CD8-positive, alpha-beta memory T cell (primary cell): ENCODE results near the gene PABPN1L. TPM values are rescaled to one million over a fixed set of nuclear protein-coding genes. Genes with fewer than 3 reads are reported as not detected.

Experiments used
- CTCF ChIA-PET: fragments of 350-600 bp; sonication (Branson Sonifier 250); formaldehyde crosslinking; loops from one replicate; lab custom pipeline; 2021; ENCODE audit warnings: antibody characterized with exemption; lab: Charles Lee
- POLR2A ChIA-PET: fragments of 350-600 bp; sonication (Branson Sonifier 250); formaldehyde crosslinking; loops from one replicate; lab custom pipeline; 2021; ENCODE audit warnings: antibody characterized with exemption; lab: Charles Lee
- DNase-seq, 5 donors: peaks; one replicate each; pipeline versions ENCODE4 v3.0.0 to v3.0.0-alpha.2; 2020 to 2022; ENCODE audit warnings: mixed read lengths in 1 of 5
- H3K27ac ChIP-seq: one replicate; pipeline ENCODE4 v1.7.0; 2013; ENCODE audit warnings: low read depth, mild to moderate bottlenecking, low read length, moderate library complexity
- H3K27me3 ChIP-seq: 2 replicates; pipeline ENCODE4 v1.7.0; 2013; ENCODE audit warnings: low read length, mild to moderate bottlenecking; ENCODE audit not compliant: insufficient read depth, poor library complexity, severe bottlenecking
- H3K36me3 ChIP-seq: 2 replicates; pipeline ENCODE4 v1.7.0; 2013; ENCODE audit warnings: mild to moderate bottlenecking, low read length, moderate library complexity; ENCODE audit not compliant: insufficient read depth
- H3K4me1 ChIP-seq: 2 replicates; pipeline ENCODE4 v1.7.0; 2013; ENCODE audit warnings: mild to moderate bottlenecking, low read length, moderate library complexity; ENCODE audit not compliant: insufficient read depth
- H3K4me3 ChIP-seq: 2 replicates; pipeline ENCODE4 v1.7.0; 2013; ENCODE audit warnings: mild to moderate bottlenecking, low read length
- H3K9me3 ChIP-seq: 2 replicates; pipeline ENCODE4 v1.7.0; 2013; ENCODE audit warnings: mild to moderate bottlenecking, low read length
- H3K27ac Mint-ChIP-seq, 8 donors: one replicate each; pipeline ENCODE4 v1.8.0; 2020 to 2021; ENCODE audit warnings: mixed read lengths in 8 of 8, mild to moderate bottlenecking in 6 of 8, inconsistent platforms in 3 of 8, moderate library complexity in 3 of 8
- H3K27me3 Mint-ChIP-seq, 2 donors: one replicate each; pipeline ENCODE4 v1.8.0; 2020 to 2021; ENCODE audit warnings: mixed read lengths in 2 of 2, mild to moderate bottlenecking in 1 of 2, moderate library complexity in 1 of 2
- H3K36me3 Mint-ChIP-seq, 3 donors: one replicate each; pipeline ENCODE4 v1.8.0; 2020 to 2021; ENCODE audit warnings: mixed read lengths in 3 of 3, inconsistent platforms in 1 of 3, mild to moderate bottlenecking in 1 of 3
- H3K4me1 Mint-ChIP-seq, 3 donors: one replicate each; pipeline ENCODE4 v1.8.0; 2020 to 2021; ENCODE audit warnings: mixed read lengths in 3 of 3, inconsistent platforms in 1 of 3, mild to moderate bottlenecking in 1 of 3
- H3K4me3 Mint-ChIP-seq, 7 donors: one replicate each; pipeline ENCODE4 v1.8.0; 2020 to 2021; ENCODE audit warnings: mixed read lengths in 7 of 7, mild to moderate bottlenecking in 6 of 7, moderate library complexity in 4 of 7, inconsistent platforms in 2 of 7
- H3K9me3 Mint-ChIP-seq, 5 donors: one replicate each; pipeline ENCODE4 v1.8.0; 2020 to 2022; ENCODE audit warnings: mixed read lengths in 5 of 5, mild to moderate bottlenecking in 3 of 5, moderate library complexity in 2 of 5, inconsistent platforms in 1 of 5
- polyA plus RNA-seq: library from polyadenylated mRNA; unstranded; fragments of 300-500 nt; fragmentation: Illumina TruSeq; gene quantifications from one replicate; pipeline ENCODE4 v1.2.3, GENCODE V29; 2021
- total RNA-seq, 2 experiments: library from RNA; stranded (reverse); gene quantifications; one replicate each; pipeline ENCODE4 v1.2.3, GENCODE V29; 2021

Gene PABPN1L
- total and polyA plus RNA-seq, 3 experiments from 2014 or later = not detected

GRCh38 chr16:88835818-88836217, 30.6 kb downstream of the PABPN1L start:
- H3K36me3 ChIP-seq = no peaks in the 10 kb centered on the region
- Mint-ChIP-seq H3K4me1 (no peaks in the 10 kb centered on the region), H3K27ac (no peak overlapping the region), H3K36me3 (peaks cover 0 to 35% (median 3%) of the 10 kb centered on the region in 3 donors), H3K27me3 (no peaks in the 10 kb centered on the region), H3K9me3 (no peaks in the 10 kb centered on the region), H3K4me3 (no peak overlapping the region)
- ChIA-PET POLR2A (no interaction called here), CTCF (no interaction called here)
- H3K9me3 ChIP-seq = no peaks in the 10 kb centered on the region
- DNase-seq = no peak
- no peak overlapping the region for H3K4me3 ChIP-seq
- H3K27me3 ChIP-seq = no peaks in the 10 kb centered on the region
- H3K4me1 ChIP-seq = no peaks in the 10 kb centered on the region
- no peak overlapping the region for H3K27ac ChIP-seq

DNA sequence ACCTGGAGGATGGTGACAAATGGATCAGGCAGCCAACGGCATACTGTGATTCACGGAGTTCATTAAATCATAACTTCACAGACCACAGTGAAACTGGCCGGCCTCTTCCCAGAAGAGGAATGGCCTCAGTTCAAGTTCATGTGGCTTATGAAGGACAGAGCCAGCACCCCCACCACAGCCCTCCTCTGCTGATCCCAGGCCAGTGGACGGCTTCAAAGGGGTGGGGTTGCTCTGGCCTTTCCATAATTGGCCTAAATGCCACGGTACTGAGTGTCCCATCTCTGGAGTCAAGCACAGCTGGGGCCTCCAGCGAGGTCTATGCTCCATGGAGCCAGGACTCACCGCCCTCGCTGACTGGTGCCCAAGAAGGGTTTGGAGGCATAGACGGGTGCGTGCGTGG, 31.1 kb downstream of the PABPN1L start:
- Histone ChIP-seq H3K4me3 (no peak overlapping the region), H3K27me3 (no peaks in the 10 kb centered on the region), H3K27ac (no peak overlapping the region), H3K36me3 (no peaks in the 10 kb centered on the region), H3K4me1 (no peaks in the 10 kb centered on the region), H3K9me3 (no peaks in the 10 kb centered on the region)
- Mint-ChIP-seq H3K27me3 (no peaks in the 10 kb centered on the region), H3K9me3 (no peaks in the 10 kb centered on the region), H3K27ac (peak overlapping the region in 1 of 8 donors; percentile 65), H3K4me3 (no peak overlapping the region), H3K36me3 (peaks cover 0 to 32% (median 3%) of the 10 kb centered on the region in 3 donors), H3K4me1 (no peaks in the 10 kb centered on the region)
- ChIA-PET POLR2A (no interaction called here), CTCF (no interaction called here)
- DNase-seq = no peak

- Histone ChIP-seq H3K4me1 (no peaks in the 10 kb centered on the region), H3K27me3 (no peaks in the 10 kb centered on the region), H3K4me3 (no peak overlapping the region), H3K27ac (no peak overlapping the region), H3K36me3 (no peaks in the 10 kb centered on the region), H3K9me3 (no peaks in the 10 kb centered on the region)
- no peaks in the 10 kb centered on the region for H3K4me1 Mint-ChIP-seq
- POLR2A ChIA-PET = no interaction called here
- H3K36me3 Mint-ChIP-seq = peaks cover 0 to 29% (median 0%) of the 10 kb centered on the region in 3 donors
- H3K27ac Mint-ChIP-seq = no peak overlapping the region
- CTCF ChIA-PET = no interaction called here
- no peaks in the 10 kb centered on the region for H3K9me3 Mint-ChIP-seq
- DNase-seq = no peak
- no peak overlapping the region for H3K4me3 Mint-ChIP-seq
- no peaks in the 10 kb centered on the region for H3K27me3 Mint-ChIP-seq
These were observed 31.8 kb downstream of the PABPN1L start for GRCh38 chr16:88834670-88835069.

DNA sequence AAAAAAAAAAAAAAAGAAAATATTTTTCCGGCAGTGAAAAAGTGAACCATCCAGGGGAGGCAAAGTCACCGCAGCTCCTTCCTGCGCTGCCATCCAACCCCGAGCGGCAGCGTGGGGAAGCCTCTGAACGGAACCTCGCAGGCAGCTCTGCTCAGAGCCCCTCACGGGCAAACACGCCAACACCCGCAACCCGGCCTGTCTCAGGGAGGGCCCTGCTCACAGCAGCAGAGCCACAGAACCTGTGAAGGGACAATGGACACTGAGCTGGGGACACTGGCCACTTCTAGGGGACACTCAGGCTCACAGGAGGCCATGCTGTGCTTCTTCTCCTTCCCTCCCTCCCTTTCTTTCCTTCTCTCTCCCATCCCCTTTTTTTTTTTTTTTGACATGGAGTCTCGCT, 33.4 kb downstream of the PABPN1L start:
- Mint-ChIP-seq H3K27me3 (no peaks in the 10 kb centered on the region), H3K9me3 (no peaks in the 10 kb centered on the region), H3K4me3 (no peak overlapping the region), H3K4me1 (no peaks in the 10 kb centered on the region), H3K36me3 (peaks cover 0 to 24% (median 0%) of the 10 kb centered on the region in 3 donors), H3K27ac (peak overlapping the region in 1 of 8 donors; percentile 24)
- Histone ChIP-seq H3K27ac (no peak overlapping the region), H3K4me3 (no peak overlapping the region), H3K4me1 (no peaks in the 10 kb centered on the region), H3K9me3 (no peaks in the 10 kb centered on the region), H3K36me3 (no peaks in the 10 kb centered on the region), H3K27me3 (no peaks in the 10 kb centered on the region)
- ChIA-PET POLR2A (no interaction called here), CTCF (interaction anchor here (0.7 kb wide), 1 partner anchor 19 kb away, joined by 3 read pairs; no protein-coding TSS in a partner anchor)
- no peak for DNase-seq

DNA sequence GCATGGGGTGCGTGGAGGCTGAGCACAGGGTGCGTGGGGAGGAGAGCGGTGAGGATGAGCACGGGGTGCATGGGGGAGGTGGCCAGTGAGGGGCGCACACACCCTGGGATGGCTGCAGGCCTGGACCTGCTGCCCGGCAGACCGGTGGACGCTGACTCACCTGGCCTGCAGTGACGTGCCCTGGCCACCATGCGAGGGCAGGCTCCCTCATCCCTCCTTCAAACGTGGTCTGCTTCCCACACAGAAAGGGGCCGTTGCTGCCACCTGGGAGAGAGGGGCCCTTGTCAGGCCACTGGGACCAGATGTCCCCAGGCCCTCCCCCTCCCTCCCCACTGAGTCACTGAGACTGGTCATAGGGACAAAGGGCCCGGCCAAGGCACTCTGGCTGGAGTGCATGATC, 34.6 kb downstream of the PABPN1L start:
- no peaks in the 10 kb centered on the region for H3K4me1 ChIP-seq
- no peak for DNase-seq
- H3K27ac ChIP-seq = no peak overlapping the region
- peaks cover 0 to 26% (median 0%) of the 10 kb centered on the region in 3 donors for H3K36me3 Mint-ChIP-seq
- H3K27me3 ChIP-seq = no peaks in the 10 kb centered on the region
- H3K4me1 Mint-ChIP-seq = no peaks in the 10 kb centered on the region
- no peaks in the 10 kb centered on the region for H3K36me3 ChIP-seq
- no peak overlapping the region for H3K27ac Mint-ChIP-seq
- H3K4me3 ChIP-seq = no peak overlapping the region
- ChIA-PET POLR2A (no interaction called here), CTCF (no interaction called here)
- no peaks in the 10 kb centered on the region for H3K27me3 Mint-ChIP-seq
- H3K4me3 Mint-ChIP-seq = no peak overlapping the region
- no peaks in the 10 kb centered on the region for H3K9me3 Mint-ChIP-seq
- no peaks in the 10 kb centered on the region for H3K9me3 ChIP-seq

- Histone ChIP-seq H3K27me3 (no peaks in the 10 kb centered on the region), H3K9me3 (no peaks in the 10 kb centered on the region), H3K36me3 (no peaks in the 10 kb centered on the region), H3K4me1 (no peaks in the 10 kb centered on the region), H3K4me3 (no peak overlapping the region), H3K27ac (no peak overlapping the region)
- no peaks in the 10 kb centered on the region for H3K9me3 Mint-ChIP-seq
- H3K27ac Mint-ChIP-seq = no peak overlapping the region
- DNase-seq = no peak
- H3K27me3 Mint-ChIP-seq = no peaks in the 10 kb centered on the region
- POLR2A ChIA-PET = no interaction called here
- peaks cover 0 to 27% (median 0%) of the 10 kb centered on the region in 3 donors for H3K36me3 Mint-ChIP-seq
- H3K4me1 Mint-ChIP-seq = no peaks in the 10 kb centered on the region
- CTCF ChIA-PET = no interaction called here
- no peak overlapping the region for H3K4me3 Mint-ChIP-seq
These were observed 35.7 kb downstream of the PABPN1L start for GRCh38 chr16:88830783-88831182.

GRCh38 chr16:88830258-88830657, 36.2 kb downstream of the PABPN1L start:
- Mint-ChIP-seq H3K27me3 (no peaks in the 10 kb centered on the region), H3K9me3 (no peaks in the 10 kb centered on the region), H3K36me3 (peaks cover 0 to 25% (median 0%) of the 10 kb centered on the region in 3 donors), H3K4me1 (no peaks in the 10 kb centered on the region), H3K27ac (peak overlapping the region in 1 of 8 donors; percentile 66), H3K4me3 (no peak overlapping the region)
- Histone ChIP-seq H3K4me1 (no peaks in the 10 kb centered on the region), H3K27me3 (no peaks in the 10 kb centered on the region), H3K4me3 (no peak overlapping the region), H3K27ac (no peak overlapping the region), H3K36me3 (no peaks in the 10 kb centered on the region), H3K9me3 (no peaks in the 10 kb centered on the region)
- ChIA-PET POLR2A (no interaction called here), CTCF (no interaction called here)
- DNase-seq = no peak

DNA sequence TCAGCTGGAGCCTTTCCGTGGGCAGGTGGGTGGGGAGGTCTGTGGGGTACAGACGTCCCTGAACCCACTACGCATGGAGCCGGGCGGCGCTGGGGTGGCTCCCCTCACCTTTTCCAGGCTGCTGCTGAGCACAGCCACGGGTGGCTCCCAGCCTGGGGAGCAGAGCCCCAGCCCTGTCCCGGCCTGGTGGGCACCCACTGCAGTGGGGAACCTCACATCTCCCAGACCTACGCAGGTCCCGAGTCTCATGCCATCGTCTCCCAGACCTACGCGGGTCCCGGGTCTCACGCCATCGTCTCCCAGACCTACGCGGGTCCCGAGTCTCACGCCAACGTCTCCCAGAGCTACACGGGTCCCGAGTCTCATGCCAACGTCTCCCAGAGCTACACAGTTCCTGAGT, 37.7 kb downstream of the PABPN1L start:
- ChIA-PET CTCF (no interaction called here), POLR2A (no interaction called here)
- H3K4me3 ChIP-seq = no peak overlapping the region
- Mint-ChIP-seq H3K36me3 (peaks cover 0 to 24% (median 0%) of the 10 kb centered on the region in 3 donors), H3K4me1 (no peaks in the 10 kb centered on the region), H3K4me3 (no peak overlapping the region), H3K9me3 (no peaks in the 10 kb centered on the region), H3K27ac (no peak overlapping the region), H3K27me3 (no peaks in the 10 kb centered on the region)
- no peaks in the 10 kb centered on the region for H3K36me3 ChIP-seq
- H3K4me1 ChIP-seq = no peaks in the 10 kb centered on the region
- no peaks in the 10 kb centered on the region for H3K27me3 ChIP-seq
- no peaks in the 10 kb centered on the region for H3K9me3 ChIP-seq
- DNase-seq = no peak
- no peak overlapping the region for H3K27ac ChIP-seq

DNA sequence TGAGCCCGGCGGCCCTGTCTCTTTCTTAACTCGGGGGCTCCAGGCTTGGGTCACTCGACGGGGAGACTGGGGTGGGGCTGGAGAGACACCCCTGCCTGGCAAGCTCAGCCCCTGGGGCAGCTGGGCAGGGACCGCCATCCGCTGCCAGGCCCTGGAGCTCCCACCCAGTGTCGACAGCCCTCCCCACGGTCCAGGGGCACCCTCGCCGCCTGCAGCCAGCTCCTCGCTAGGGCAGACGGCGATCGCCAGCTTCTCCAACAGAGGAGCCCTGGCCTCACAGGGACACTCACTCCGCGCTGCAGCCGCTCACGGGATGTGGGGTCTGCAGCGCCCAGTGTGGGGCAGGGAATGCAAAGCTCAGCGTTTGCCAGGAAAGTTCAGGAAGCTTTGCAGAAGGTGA, 38.7 kb downstream of the PABPN1L start:
- Histone ChIP-seq H3K27ac (no peak overlapping the region), H3K9me3 (no peaks in the 10 kb centered on the region), H3K4me3 (no peak overlapping the region), H3K27me3 (no peaks in the 10 kb centered on the region), H3K36me3 (no peaks in the 10 kb centered on the region), H3K4me1 (no peaks in the 10 kb centered on the region)
- POLR2A ChIA-PET = no interaction called here
- no peak overlapping the region for H3K27ac Mint-ChIP-seq
- no peaks in the 10 kb centered on the region for H3K4me1 Mint-ChIP-seq
- no peak overlapping the region for H3K4me3 Mint-ChIP-seq
- H3K36me3 Mint-ChIP-seq = peaks cover 0 to 27% (median 0%) of the 10 kb centered on the region in 3 donors
- CTCF ChIA-PET = no interaction called here
- H3K27me3 Mint-ChIP-seq = no peaks in the 10 kb centered on the region
- no peaks in the 10 kb centered on the region for H3K9me3 Mint-ChIP-seq
- DNase-seq = no peak
